ENCODE data around the gene NRG3.

DNA sequence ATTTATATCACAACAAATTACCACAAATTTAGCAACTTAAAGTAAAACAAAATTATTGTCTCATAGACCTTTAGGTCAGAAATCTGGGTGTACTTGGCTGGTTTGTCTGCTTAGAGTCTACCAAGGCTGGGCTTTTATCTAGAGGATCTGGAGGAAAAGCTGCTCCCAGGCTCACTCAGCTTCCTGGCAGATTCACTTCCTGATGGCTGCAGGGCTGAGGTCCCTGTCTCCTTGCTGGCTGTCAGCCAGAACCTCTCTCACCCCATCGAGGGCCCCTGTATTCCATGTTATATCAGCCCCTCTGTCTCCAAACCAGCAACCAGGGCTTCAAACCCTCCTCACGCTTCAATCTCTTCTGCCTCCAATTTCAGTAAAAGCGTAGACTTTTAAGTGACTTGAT is 734.9 kb downstream of the NRG3 start:
- TF ChIP-seq YY1 (IDR thresholded peaks at IDR 0.05; ENCODE audit: insufficient read depth, insufficient read length) (no peak), ZNF274 (IDR thresholded peaks at IDR 0.05; ENCODE audit: low read depth, low read length) (no peak), SUZ12 (IDR thresholded peaks at IDR 0.05; ENCODE audit: extremely low read depth, insufficient read depth, insufficient read length) (no peak)

Measured in NT2/D1 (cell line).